Neural crest cell (in vitro differentiated cells): ENCODE data around the gene S100A4. TPM values are rescaled to one million over a fixed set of nuclear protein-coding genes. Genes with fewer than 3 reads are reported as not detected.
"Not testable (repeated sequence)": the region's sequence is repeated elsewhere in the genome, so short reads cannot be mapped to it uniquely, and the experiment has no call there.

Experiments used
- DNase-seq: peaks from one replicate; pipeline ENCODE4 v3.0.0; 2021; ENCODE audit warnings: low read depth, mixed read lengths, low spot score
- H3K27ac Mint-ChIP-seq: one replicate; pipeline ENCODE4 v1.8.0; 2021; ENCODE audit warnings: mild to moderate bottlenecking, mixed read lengths; ENCODE audit not compliant: unreplicated experiment
- H3K27me3 Mint-ChIP-seq: 2 replicates; pipeline ENCODE4 v1.8.0; 2021; ENCODE audit warnings: low read depth, mild to moderate bottlenecking, mixed read lengths
- H3K36me3 Mint-ChIP-seq: 2 replicates; pipeline ENCODE4 v1.8.0; 2021; ENCODE audit warnings: low read depth, mild to moderate bottlenecking, mixed read lengths
- H3K4me1 Mint-ChIP-seq: 2 replicates; pipeline ENCODE4 v1.8.0; 2021; ENCODE audit warnings: mixed read lengths
- H3K4me3 Mint-ChIP-seq: one replicate; pipeline ENCODE4 v1.8.0; 2021; ENCODE audit warnings: mild to moderate bottlenecking, mixed read lengths
- H3K9me3 Mint-ChIP-seq: 2 replicates; pipeline ENCODE4 v1.8.0; 2021; ENCODE audit warnings: mixed read lengths
- CTCF ChIP-seq: fragments of 200-600 bp; sonication (generic); conservative IDR thresholded peaks from 2 replicates; pipeline ENCODE4 v1.5.0; 2021; ENCODE audit warnings: antibody characterized with exemption, mild to moderate bottlenecking
- total RNA-seq: library from RNA; stranded (reverse); gene quantifications from 2 replicates; pipeline ENCODE4 v1.2.1, GENCODE V29; 2021

S100A4 gene
- total RNA-seq, 1 donor from 2014 or later: 11.7 TPM

GRCh38 chr1:153577138-153577537, 31.5 kb upstream of the S100A4 start:
- Mint-ChIP-seq H3K36me3 (no peaks in the 10 kb centered on the region), H3K4me1 (peaks cover 19% of the 10 kb centered on the region), H3K4me3 (no peak overlapping the region), H3K27ac (no peak overlapping the region), H3K27me3 (no peaks in the 10 kb centered on the region), H3K9me3 (no peaks in the 10 kb centered on the region)
- no peak for DNase-seq
- TF ChIP-seq CTCF: no peak

DNA sequence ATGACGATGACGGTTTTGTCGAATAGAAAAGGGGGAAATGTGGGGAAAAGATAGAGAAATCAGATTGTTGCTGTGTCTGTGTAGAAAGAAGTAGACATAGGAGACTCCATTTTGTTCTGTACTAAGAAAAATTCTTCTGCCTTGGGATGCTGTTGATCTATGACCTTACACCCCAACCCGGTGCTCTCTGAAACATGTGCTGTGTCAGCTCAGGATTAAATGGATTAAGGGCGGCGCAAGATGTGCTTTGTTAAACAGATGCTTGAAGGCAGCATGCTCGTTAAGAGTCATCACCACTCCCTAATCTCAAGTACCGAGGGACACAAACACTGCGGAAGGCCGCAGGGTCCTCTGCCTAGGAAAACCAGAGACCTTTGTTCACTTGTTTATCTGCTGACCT, 29.9 kb upstream of the S100A4 start:
- not testable (repeated sequence) for H3K36me3 Mint-ChIP-seq, H3K9me3 Mint-ChIP-seq, DNase-seq, H3K27me3 Mint-ChIP-seq, H3K4me3 Mint-ChIP-seq, H3K27ac Mint-ChIP-seq
- peaks cover 26% of the 10 kb centered on the region for H3K4me1 Mint-ChIP-seq

GRCh38 chr1:153575081-153575491, 29.5 kb upstream of the S100A4 start:
- not testable (repeated sequence) for H3K27me3 Mint-ChIP-seq, H3K27ac Mint-ChIP-seq, DNase-seq, H3K36me3 Mint-ChIP-seq, H3K4me3 Mint-ChIP-seq, H3K9me3 Mint-ChIP-seq
- peaks cover 26% of the 10 kb centered on the region for H3K4me1 Mint-ChIP-seq

DNA sequence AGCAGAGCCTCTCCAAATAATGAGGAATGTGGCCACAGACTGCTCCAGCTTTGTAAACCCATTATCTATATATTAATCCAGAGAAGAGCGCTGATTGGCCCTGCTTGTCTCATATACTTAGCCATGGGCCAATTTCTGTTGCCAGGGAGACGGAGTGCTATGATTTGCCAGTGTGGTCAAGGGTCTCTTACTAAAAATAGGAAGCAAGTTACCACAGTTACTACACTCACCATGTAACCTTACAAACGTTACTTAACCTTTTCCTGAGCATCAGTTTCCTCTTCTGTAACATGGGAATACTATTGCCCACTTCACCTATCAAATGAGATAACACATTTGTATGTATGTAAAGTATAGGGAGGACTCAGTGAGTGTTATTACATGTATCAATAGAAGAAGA, 27.7 kb upstream of the S100A4 start:
- peaks cover 37% of the 10 kb centered on the region for H3K4me1 Mint-ChIP-seq
- H3K27ac Mint-ChIP-seq: no peak overlapping the region
- H3K4me3 Mint-ChIP-seq: no peak overlapping the region
- DNase-seq: no peak
- no peak for TF ChIP-seq CTCF
- no peaks in the 10 kb centered on the region for H3K36me3 Mint-ChIP-seq
- H3K27me3 Mint-ChIP-seq: no peaks in the 10 kb centered on the region
- H3K9me3 Mint-ChIP-seq: no peaks in the 10 kb centered on the region

DNA sequence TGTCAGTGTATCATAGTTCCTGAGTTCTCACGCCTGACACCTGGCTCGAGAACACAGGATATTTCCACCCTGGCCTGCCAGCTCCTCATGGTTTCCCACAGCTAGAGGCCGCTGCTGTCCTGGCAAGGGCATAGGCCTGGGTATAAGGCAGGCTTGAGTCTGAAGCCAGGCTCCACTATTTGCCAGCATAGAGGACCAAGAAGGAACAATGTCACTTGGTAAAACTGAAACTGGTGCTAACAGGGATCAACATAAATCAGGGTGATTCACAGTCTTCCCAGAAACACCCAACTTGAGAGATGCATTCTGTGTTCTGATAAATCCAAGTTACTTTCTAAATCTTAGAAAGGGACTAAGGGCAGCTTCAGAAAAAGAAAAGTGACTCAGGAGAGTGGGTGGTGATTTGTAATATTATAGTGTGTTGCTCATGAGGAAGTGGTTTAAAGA, 27.0 kb upstream of the S100A4 start:
- Mint-ChIP-seq H3K4me3 (no peak overlapping the region), H3K27ac (no peak overlapping the region), H3K9me3 (no peaks in the 10 kb centered on the region), H3K36me3 (no peaks in the 10 kb centered on the region), H3K4me1 (peaks cover 37% of the 10 kb centered on the region), H3K27me3 (no peaks in the 10 kb centered on the region)
- peak; percentile 36 for DNase-seq
- TF ChIP-seq CTCF: peak; percentile 62

DNA sequence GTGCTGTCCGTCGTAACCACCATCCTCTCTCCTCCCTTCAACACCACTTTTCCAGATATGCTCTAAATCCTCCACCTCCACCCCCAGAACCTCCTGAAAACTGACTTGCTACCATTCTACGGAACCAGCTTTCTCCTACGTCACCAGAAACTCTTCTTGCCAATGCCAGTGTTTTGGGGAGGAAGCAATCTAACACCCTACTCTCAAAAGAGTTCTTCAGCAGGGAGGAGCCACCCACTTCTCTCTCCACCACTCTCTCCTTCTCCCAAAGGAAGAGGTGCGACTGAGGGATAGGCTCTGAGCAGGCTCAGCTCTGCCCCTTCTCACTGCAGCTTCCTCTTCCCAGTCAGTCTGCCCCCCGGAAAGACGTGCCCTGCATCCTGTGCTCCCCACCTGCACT, 26.1 kb upstream of the S100A4 start:
- Mint-ChIP-seq H3K4me1 (peaks cover 44% of the 10 kb centered on the region), H3K27ac (no peak overlapping the region), H3K4me3 (no peak overlapping the region), H3K36me3 (no peaks in the 10 kb centered on the region), H3K9me3 (no peaks in the 10 kb centered on the region), H3K27me3 (no peaks in the 10 kb centered on the region)
- TF ChIP-seq CTCF: no peak
- DNase-seq: no peak

- H3K9me3 Mint-ChIP-seq: no peaks in the 10 kb centered on the region
- no peaks in the 10 kb centered on the region for H3K27me3 Mint-ChIP-seq
- peak overlapping the region; percentile 43 for H3K27ac Mint-ChIP-seq
- no peaks in the 10 kb centered on the region for H3K36me3 Mint-ChIP-seq
- peaks cover 53% of the 10 kb centered on the region for H3K4me1 Mint-ChIP-seq
- no peak for DNase-seq
- TF ChIP-seq CTCF: no peak
- H3K4me3 Mint-ChIP-seq: no peak overlapping the region
Observed at GRCh38 chr1:153570874-153571273, 25.3 kb upstream of the S100A4 start.
